GM12872 (cell line): ENCODE measurements around the gene CTNNA2.

Experiments
- TF ChIP-seq, protein P1 (sequence below): IDR thresholded peaks from 3 replicates; pipeline ENCODE4 v1.5.1; 2011; ENCODE audit warnings: low read depth, mild to moderate bottlenecking, low read length, moderate library complexity; ENCODE audit not compliant: insufficient read depth

The CTNNA2 gene

DNA sequence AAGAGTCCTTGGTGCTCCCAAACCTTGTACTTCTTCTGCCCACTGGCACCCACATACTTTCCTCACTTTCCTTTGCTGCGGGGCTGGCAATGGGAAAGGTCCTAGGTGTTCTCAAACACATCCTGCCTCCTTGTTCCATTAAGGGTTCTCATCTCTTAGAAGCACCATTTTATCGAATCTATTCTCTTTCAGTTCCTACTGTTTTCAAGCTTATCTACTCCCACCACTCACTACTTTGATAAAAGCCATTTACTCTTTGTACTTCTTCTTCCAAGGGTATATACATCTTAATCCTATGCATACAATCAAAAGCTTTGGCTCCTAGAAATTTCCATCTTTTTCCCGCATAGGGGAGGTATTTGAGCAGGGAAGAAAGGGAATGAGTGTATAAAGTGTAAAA lies 868.8 kb downstream of the CTNNA2 start:
- TF ChIP-seq, protein P1, sequence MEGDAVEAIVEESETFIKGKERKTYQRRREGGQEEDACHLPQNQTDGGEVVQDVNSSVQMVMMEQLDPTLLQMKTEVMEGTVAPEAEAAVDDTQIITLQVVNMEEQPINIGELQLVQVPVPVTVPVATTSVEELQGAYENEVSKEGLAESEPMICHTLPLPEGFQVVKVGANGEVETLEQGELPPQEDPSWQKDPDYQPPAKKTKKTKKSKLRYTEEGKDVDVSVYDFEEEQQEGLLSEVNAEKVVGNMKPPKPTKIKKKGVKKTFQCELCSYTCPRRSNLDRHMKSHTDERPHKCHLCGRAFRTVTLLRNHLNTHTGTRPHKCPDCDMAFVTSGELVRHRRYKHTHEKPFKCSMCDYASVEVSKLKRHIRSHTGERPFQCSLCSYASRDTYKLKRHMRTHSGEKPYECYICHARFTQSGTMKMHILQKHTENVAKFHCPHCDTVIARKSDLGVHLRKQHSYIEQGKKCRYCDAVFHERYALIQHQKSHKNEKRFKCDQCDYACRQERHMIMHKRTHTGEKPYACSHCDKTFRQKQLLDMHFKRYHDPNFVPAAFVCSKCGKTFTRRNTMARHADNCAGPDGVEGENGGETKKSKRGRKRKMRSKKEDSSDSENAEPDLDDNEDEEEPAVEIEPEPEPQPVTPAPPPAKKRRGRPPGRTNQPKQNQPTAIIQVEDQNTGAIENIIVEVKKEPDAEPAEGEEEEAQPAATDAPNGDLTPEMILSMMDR, result no peak

- TF ChIP-seq, protein P1, result no peak
Observed at GRCh38 chr2:80392441-80392840, 879.6 kb downstream of the CTNNA2 start.

- TF ChIP-seq, protein P1, result no peak
Observed at GRCh38 chr2:80393991-80394390, 881.1 kb downstream of the CTNNA2 start.

- TF ChIP-seq, protein P1, result no peak
Observed at GRCh38 chr2:80395251-80395650, 882.4 kb downstream of the CTNNA2 start.

DNA sequence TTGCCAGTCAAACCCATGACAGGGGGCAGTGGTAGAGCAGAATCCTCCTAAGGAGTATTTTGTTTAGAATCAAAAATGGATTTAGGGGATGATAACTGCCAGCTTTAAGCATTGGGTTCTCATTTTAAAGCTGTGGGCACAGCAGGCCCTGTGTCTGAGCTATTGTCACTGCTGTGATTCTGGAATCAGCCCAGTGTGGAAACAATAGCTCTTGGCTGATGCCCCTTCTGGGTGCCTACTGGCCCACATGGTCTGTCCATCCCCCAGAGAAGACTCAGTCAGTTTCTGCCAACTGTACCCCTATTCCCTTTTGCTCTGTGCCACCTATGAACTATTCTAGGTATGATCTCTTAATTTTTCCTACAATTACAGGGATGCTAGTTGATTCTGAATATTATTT lies 883.4 kb downstream of the CTNNA2 start:
- TF ChIP-seq, protein P1, result no peak

GRCh38 chr2:80403081-80403480 lies 890.2 kb downstream of the CTNNA2 start:
- TF ChIP-seq, protein P1, result no peak

DNA sequence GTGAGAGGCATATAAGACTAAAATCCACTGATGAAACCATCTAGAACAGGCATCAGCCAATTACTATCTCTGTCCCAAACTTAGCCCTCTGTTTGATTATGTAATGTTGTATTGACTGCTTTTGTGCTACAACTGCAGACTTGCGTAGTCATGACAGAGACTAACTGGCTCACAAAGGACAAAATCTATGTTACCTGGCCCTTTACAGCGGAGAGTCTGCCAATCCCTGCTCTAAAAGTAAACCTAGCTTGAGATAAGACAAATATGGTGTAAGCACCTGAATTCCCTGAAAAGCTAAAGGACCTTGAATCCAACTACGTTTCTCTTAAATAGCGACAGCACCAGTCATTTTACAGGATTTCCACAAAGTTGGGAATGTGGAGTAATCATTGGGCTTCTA lies 894.5 kb downstream of the CTNNA2 start:
- TF ChIP-seq, protein P1, result no peak

DNA sequence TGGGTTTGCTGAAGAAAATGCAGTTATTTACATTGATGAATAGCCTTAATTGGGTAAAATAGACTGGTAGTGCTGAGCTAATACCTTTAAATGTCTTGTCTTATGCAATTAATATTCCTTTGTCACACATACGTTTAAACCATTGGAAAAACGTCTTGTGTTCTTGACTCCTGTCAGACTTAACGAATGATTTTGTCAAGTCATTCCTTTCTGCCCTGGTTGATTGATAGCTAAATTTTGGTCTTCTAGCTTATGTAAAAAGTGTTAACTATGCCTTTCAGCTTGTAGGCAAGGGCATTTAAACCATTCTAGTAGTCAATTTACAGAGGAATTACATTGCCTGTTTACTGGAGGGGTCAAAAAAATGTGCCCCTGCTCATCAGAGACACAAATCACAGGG lies 897.5 kb downstream of the CTNNA2 start:
- TF ChIP-seq, protein P1, result no peak
